Measurements from ENCODE around the gene ISY1.

Gene ISY1

GRCh38 chr3:129199366-129199765 is 38.5 kb upstream of the ISY1 start:
- TF ChIP-seq EGR1 (IDR thresholded peaks at IDR 0.05) (no peak), RAD21 (IDR thresholded peaks at IDR 0.05; ENCODE audit: low read depth) (no peak), NFIC (IDR thresholded peaks at IDR 0.05) (no peak), EP300 (IDR thresholded peaks at IDR 0.05; ENCODE audit: borderline replicate concordance) (no peak), CEBPB (IDR thresholded peaks at IDR 0.05) (no peak), ZBTB7A (IDR thresholded peaks at IDR 0.05; ENCODE audit: low read depth) (no peak), USF1 (IDR thresholded peaks at IDR 0.05) (no peak), REST (IDR thresholded peaks at IDR 0.05; ENCODE audit: low read depth) (no peak), CREB1 (IDR thresholded peaks at IDR 0.05; ENCODE audit: low read depth) (no peak), YY1 (IDR thresholded peaks at IDR 0.05; ENCODE audit: low read depth) (no peak), TAF1 (IDR thresholded peaks at IDR 0.05; ENCODE audit: low read depth) (no peak)
- TF ChIP-seq, protein P1, sequence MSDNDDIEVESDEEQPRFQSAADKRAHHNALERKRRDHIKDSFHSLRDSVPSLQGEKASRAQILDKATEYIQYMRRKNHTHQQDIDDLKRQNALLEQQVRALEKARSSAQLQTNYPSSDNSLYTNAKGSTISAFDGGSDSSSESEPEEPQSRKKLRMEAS (IDR thresholded peaks at IDR 0.05) = no peak

DNA sequence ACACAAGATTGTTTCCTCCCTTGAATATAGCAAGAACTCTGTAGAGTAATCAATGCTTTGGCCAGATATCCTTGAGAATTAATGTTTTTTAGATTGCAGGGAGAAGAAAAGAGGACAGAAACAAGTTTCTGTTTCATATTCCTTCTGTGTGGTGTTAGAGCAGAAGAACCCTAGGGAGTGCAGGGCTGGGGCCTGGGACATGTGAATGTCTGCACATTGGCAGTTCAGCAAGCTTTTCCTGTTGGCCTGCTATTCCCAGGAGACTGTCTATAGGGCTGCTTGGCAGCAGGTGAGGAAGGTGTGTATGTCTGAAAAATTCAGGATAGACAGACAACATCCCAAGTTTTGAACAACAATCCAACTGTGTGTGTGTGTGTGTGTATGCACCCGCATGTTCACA is 36.5 kb upstream of the ISY1 start:
- no peak for TF ChIP-seq TEAD4 (IDR thresholded peaks at IDR 0.05)
- TF ChIP-seq, protein P1 (IDR thresholded peaks at IDR 0.05) = no peak
- TF ChIP-seq TCF12 (IDR thresholded peaks at IDR 0.05; ENCODE audit: low read depth) = no peak
- no peak for TF ChIP-seq ZBTB7A (IDR thresholded peaks at IDR 0.05; ENCODE audit: low read depth)
- no peak for TF ChIP-seq FOXM1 (IDR thresholded peaks at IDR 0.05; ENCODE audit: borderline replicate concordance, low read depth)
- no peak for TF ChIP-seq EP300 (IDR thresholded peaks at IDR 0.05; ENCODE audit: borderline replicate concordance)
- TF ChIP-seq NFIC (IDR thresholded peaks at IDR 0.05) = no peak
- TF ChIP-seq CREB1 (IDR thresholded peaks at IDR 0.05; ENCODE audit: low read depth) = no peak
- TF ChIP-seq TAF1 (IDR thresholded peaks at IDR 0.05; ENCODE audit: low read depth) = no peak
- TF ChIP-seq CEBPB (IDR thresholded peaks at IDR 0.05) = no peak
- TF ChIP-seq RAD21 (IDR thresholded peaks at IDR 0.05; ENCODE audit: low read depth) = no peak
- TF ChIP-seq YY1 (IDR thresholded peaks at IDR 0.05; ENCODE audit: low read depth) = no peak
- TF ChIP-seq EGR1 (IDR thresholded peaks at IDR 0.05) = no peak
- no peak for TF ChIP-seq REST (IDR thresholded peaks at IDR 0.05; ENCODE audit: low read depth)
- no peak for TF ChIP-seq USF1 (IDR thresholded peaks at IDR 0.05)

- TF ChIP-seq TEAD4 (IDR thresholded peaks at IDR 0.05) (no peak), CREB1 (IDR thresholded peaks at IDR 0.05; ENCODE audit: low read depth) (no peak), ZBTB7A (IDR thresholded peaks at IDR 0.05; ENCODE audit: low read depth) (no peak), TAF1 (IDR thresholded peaks at IDR 0.05; ENCODE audit: low read depth) (no peak), EGR1 (IDR thresholded peaks at IDR 0.05) (no peak), TCF12 (IDR thresholded peaks at IDR 0.05; ENCODE audit: low read depth) (no peak), NFIC (IDR thresholded peaks at IDR 0.05) (no peak), CEBPB (IDR thresholded peaks at IDR 0.05) (no peak), EP300 (IDR thresholded peaks at IDR 0.05; ENCODE audit: borderline replicate concordance) (no peak)
- TF ChIP-seq, protein P1 (IDR thresholded peaks at IDR 0.05) = no peak
These were observed 35.7 kb upstream of the ISY1 start for GRCh38 chr3:129196601-129197000.

GRCh38 chr3:129195731-129196256 is 34.9 kb upstream of the ISY1 start:
- no peak for TF ChIP-seq FOXM1 (IDR thresholded peaks at IDR 0.05; ENCODE audit: borderline replicate concordance, low read depth)
- no peak for TF ChIP-seq NFIC (IDR thresholded peaks at IDR 0.05)
- no peak for TF ChIP-seq TEAD4 (IDR thresholded peaks at IDR 0.05)
- no peak for TF ChIP-seq REST (IDR thresholded peaks at IDR 0.05; ENCODE audit: low read depth)
- no peak for TF ChIP-seq ZBTB7A (IDR thresholded peaks at IDR 0.05; ENCODE audit: low read depth)
- no peak for TF ChIP-seq TAF1 (IDR thresholded peaks at IDR 0.05; ENCODE audit: low read depth)
- TF ChIP-seq, protein P1 (IDR thresholded peaks at IDR 0.05) = no peak
- no peak for TF ChIP-seq USF1 (IDR thresholded peaks at IDR 0.05)
- no peak for TF ChIP-seq CREB1 (IDR thresholded peaks at IDR 0.05; ENCODE audit: low read depth)
- no peak for TF ChIP-seq CEBPB (IDR thresholded peaks at IDR 0.05)
- TF ChIP-seq EP300 (IDR thresholded peaks at IDR 0.05; ENCODE audit: borderline replicate concordance) = no peak
- no peak for TF ChIP-seq YY1 (IDR thresholded peaks at IDR 0.05; ENCODE audit: low read depth)
